ENCODE results near the gene GMPR. TPM values are rescaled to one million over a fixed set of nuclear protein-coding genes. Genes with fewer than 3 reads are reported as not detected.

Gene GMPR
- total and polyA plus RNA-seq, 10 of the 15 experiments (the other 5 are each of a cell fraction or from before 2014, with no cell fraction given): 0.15 to 1.8 (median 0.49) TPM; not detected in 1

DNA sequence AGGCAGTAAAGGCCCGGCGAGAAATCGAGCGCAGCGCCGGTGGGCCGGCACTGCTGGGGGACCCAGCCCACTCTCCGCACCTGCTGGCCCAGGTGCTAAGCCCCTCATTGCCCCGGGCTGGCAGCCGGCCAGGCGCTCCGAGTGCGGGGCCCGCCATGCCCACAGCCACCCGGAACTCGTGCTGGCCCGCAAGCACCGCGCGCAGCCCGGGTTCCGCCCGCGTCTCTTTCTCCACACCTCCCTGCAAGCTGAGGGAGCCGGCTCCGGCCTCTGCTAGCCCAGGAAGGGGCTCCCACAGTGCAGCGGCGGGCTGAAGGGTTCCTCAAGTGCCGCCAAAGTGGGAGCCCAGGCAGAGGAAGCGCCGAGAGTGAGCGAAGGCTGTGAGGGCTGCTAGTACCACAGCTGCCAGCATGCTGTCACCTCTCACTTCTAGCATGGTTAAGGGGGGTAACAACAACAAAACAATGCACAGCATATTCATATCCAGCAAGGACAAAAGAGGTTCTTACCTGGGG, 11.3 kb upstream of the GMPR start:
- DNase-seq (ENCODE audit: low read depth, low spot score) (no peak), FAIRE-seq (no peak), ATAC-seq (no peak)
- H3K4me2 ChIP-seq (ENCODE audit: control insufficient read depth, insufficient read depth): no peak overlapping the region
- TF ChIP-seq HDAC6 (IDR thresholded peaks at IDR 0.05; ENCODE audit: unreplicated experiment) (no peak), FOXM1 (IDR thresholded peaks at IDR 0.05; ENCODE audit: low read depth, low read length) (no peak), SMAD1 (IDR thresholded peaks at IDR 0.05; ENCODE audit: low read depth, partially characterized antibody) (no peak), RFX5 (IDR thresholded peaks at IDR 0.05; ENCODE audit: low read depth, low read length) (no peak), NR2F1 (conservative IDR thresholded peaks at IDR 0.05) (no peak), NBN (IDR thresholded peaks at IDR 0.05) (no peak), NFIC (IDR thresholded peaks at IDR 0.05; ENCODE audit: low read depth, low read length) (no peak), NRF1 (conservative IDR thresholded peaks at IDR 0.05; ENCODE audit: low read depth, low read length) (no peak)
- TF ChIP-seq, protein P1, sequence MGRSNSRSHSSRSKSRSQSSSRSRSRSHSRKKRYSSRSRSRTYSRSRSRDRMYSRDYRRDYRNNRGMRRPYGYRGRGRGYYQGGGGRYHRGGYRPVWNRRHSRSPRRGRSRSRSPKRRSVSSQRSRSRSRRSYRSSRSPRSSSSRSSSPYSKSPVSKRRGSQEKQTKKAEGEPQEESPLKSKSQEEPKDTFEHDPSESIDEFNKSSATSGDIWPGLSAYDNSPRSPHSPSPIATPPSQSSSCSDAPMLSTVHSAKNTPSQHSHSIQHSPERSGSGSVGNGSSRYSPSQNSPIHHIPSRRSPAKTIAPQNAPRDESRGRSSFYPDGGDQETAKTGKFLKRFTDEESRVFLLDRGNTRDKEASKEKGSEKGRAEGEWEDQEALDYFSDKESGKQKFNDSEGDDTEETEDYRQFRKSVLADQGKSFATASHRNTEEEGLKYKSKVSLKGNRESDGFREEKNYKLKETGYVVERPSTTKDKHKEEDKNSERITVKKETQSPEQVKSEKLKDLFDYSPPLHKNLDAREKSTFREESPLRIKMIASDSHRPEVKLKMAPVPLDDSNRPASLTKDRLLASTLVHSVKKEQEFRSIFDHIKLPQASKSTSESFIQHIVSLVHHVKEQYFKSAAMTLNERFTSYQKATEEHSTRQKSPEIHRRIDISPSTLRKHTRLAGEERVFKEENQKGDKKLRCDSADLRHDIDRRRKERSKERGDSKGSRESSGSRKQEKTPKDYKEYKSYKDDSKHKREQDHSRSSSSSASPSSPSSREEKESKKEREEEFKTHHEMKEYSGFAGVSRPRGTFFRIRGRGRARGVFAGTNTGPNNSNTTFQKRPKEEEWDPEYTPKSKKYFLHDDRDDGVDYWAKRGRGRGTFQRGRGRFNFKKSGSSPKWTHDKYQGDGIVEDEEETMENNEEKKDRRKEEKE (IDR thresholded peaks at IDR 0.05): no peak
- H3K9me3 ChIP-seq (replicated peaks; ENCODE audit: control insufficient read depth, insufficient read depth, low read length): no peaks in the 10 kb centered on the region
- CTCF ChIA-PET: no interaction called here
- H4K20me1 ChIP-seq (ENCODE audit: control insufficient read depth, insufficient read depth): no peaks in the 10 kb centered on the region
- POLR2A ChIA-PET: no interaction called here
- no peak overlapping the region for H2AFZ ChIP-seq (ENCODE audit: control insufficient read depth, low read depth, low read length)
- 82% methylated on average over 25 of the region's 32 CpGs for WGBS (ENCODE audit: insufficient coverage, insufficient replicate concordance, low lambda C conversion rate, missing lambda C conversion rate)
- no peaks in the 10 kb centered on the region for H3K36me3 ChIP-seq (ENCODE audit: control insufficient read depth in 2 of 2, insufficient read depth in 2 of 2, low read length in 1 of 2)
- H3K4me3 ChIP-seq: no peak overlapping the region
- no peaks in the 10 kb centered on the region for H3K4me1 ChIP-seq (ENCODE audit: control insufficient read depth, insufficient read depth, low read length)
- H3K79me2 ChIP-seq (ENCODE audit: control insufficient read depth, insufficient read depth, low read length): no peaks in the 10 kb centered on the region
- no TSS peak for BruUV-seq (replicated peaks)
- no peak overlapping the region for H3K27ac ChIP-seq (ENCODE audit: control insufficient read depth, insufficient read depth)
- in situ Hi-C loops (cut with MboI): no loop called here
- SMC1A ChIA-PET (ENCODE audit: uncharacterized antibody, unreplicated experiment): interaction anchor here (1.3 to 1.4 kb wide), 2 partner anchors 11 to 49 kb away, joined by 3 read pairs; partner anchors contain the start of gene GMPR
- H3K9ac ChIP-seq (ENCODE audit: control insufficient read depth, insufficient read depth, low read length): no peak overlapping the region
- peaks cover 1 to 4% of the 10 kb centered on the region in 2 experiments; a peak in 3 of 4 replicates for H3K27me3 ChIP-seq (replicated peaks in 1 of 2; ENCODE audit: control insufficient read depth in 2 of 2, insufficient read depth in 2 of 2, low read length in 1 of 2)
- intact Hi-C loops (cut with micrococcal nuclease; ENCODE audit: unreplicated experiment): no loop called here
- RAD21 ChIA-PET (ENCODE audit: unreplicated experiment): no interaction called here
